GM19397 (cell line): ENCODE data around the gene ARL13A.
"Not testable (repeated sequence)": the region's sequence is repeated elsewhere in the genome, so short reads cannot be mapped to it uniquely, and the experiment has no call there.

Experiments
- ATAC-seq: cut with Tn5 transposase; IDR thresholded peaks from one replicate; pipeline ENCODE4 v1.9.1; 2021; ENCODE audit warnings: mild to moderate bottlenecking, moderate library complexity; ENCODE audit not compliant: unreplicated experiment

Gene ARL13A

GRCh38 chrX:100984818-100985217 lies 15.3 kb downstream of the ARL13A start:
- no peak for ATAC-seq

GRCh38 chrX:100990139-100990538 lies 20.6 kb downstream of the ARL13A start:
- ATAC-seq = no peak

GRCh38 chrX:100994352-100995281 lies 25.1 kb downstream of the ARL13A start:
- ATAC-seq = peak; percentile 82

DNA sequence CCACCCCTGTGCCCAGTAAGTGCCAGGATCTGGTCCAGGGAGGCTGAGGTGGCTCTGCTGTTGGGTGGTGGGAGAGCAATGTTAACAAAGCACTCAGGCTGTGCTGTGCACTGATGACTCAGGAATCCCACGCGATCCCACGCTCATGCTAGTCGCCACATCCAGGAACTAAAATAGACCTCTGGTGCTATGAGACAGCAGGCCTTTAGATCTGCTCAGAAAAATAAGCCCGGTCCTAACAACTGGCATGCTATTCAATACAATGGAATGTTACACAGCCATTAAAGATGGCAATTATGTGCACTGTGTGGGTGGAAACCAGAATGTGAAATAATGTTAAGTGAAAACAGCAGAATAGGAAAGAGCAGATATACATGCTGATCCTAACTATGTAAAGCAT lies 26.0 kb downstream of the ARL13A start:
- ATAC-seq = no peak

- ATAC-seq = no peak
Observed at GRCh38 chrX:100999451-100999850, 29.9 kb downstream of the ARL13A start.

GRCh38 chrX:101009090-101009489 lies 39.6 kb downstream of the ARL13A start:
- ATAC-seq = no peak

DNA sequence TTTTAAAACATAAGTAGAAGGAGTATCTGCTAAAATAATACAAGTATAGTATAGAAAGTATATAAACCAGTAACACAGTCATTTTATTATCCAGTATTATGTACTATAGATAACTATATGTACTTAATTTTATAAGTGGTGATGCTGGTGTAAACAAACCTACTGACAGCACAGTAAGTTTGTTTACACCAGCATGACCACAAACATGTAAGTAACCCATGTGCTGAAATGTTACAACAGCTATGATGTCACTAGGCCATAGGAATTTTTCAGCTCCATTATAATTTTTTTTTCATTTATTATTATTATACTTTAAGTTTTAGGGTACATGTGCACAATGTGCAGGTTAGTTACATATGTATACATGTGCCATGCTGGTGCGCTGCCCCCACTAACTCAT lies 42.5 kb downstream of the ARL13A start:
- ATAC-seq = not testable (repeated sequence)

GRCh38 chrX:101022020-101022419 lies 52.5 kb downstream of the ARL13A start:
- ATAC-seq = no peak

GRCh38 chrX:101025126-101025525 lies 55.6 kb downstream of the ARL13A start:
- ATAC-seq = no peak

DNA sequence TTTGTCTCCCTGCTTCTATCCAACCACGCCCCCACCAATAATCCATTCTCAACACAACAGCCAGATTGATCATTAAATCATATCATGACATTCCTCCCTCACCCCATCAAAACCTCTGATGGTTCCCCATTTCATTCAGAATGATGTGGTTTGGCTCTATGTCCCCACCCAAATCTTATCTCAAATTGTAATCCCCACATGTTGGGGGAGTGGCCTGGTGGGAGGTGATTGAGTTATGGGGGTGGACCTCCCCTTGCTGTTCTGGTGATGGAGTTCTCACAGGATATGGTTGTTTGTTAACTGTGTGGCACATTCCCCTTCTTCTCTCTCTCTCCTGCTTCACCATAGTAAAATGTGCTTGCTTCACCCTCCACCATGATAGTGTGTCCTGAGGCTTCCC lies 59.1 kb downstream of the ARL13A start:
- ATAC-seq = no peak

GRCh38 chrX:101029665-101030064 lies 60.2 kb downstream of the ARL13A start:
- ATAC-seq = no peak

DNA sequence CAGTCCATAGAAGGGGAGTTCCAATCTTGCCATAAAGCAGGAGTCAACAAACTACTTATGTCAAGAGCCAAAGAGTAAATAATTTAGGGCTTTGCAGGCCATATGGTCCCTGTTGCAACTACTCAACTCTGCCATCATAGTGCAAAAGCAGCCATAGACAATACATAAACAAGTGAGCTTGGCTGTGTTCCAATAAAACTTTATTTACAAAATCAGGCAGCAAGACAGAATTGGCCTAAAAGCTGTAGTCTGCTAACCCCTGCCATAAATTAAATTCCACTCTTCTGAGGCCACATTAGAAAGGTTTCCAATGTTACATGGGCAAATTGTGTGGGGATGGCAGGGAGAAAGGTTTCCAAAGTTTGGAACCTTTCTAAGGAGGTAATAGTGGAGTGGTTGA lies 67.7 kb downstream of the ARL13A start:
- no peak for ATAC-seq

GRCh38 chrX:101040197-101040596 lies 70.7 kb downstream of the ARL13A start:
- ATAC-seq = no peak
